ENCODE data around the gene SHQ1. TPM values are rescaled to one million over a fixed set of nuclear protein-coding genes. Genes with fewer than 3 reads are reported as not detected.

The SHQ1 gene
- total RNA-seq, 1 experiment from 2014 or later = 27.6 TPM

GRCh38 chr3:72727172-72727571 is 121.1 kb downstream of the SHQ1 start:
- H4K20me1 ChIP-seq (ENCODE audit: insufficient read depth) = no peaks in the 10 kb centered on the region
- no peaks in the 10 kb centered on the region for H3K9me3 ChIP-seq (ENCODE audit: control insufficient read depth in 1 of 2, insufficient read depth in 1 of 2, low read depth in 1 of 2, low read length in 2 of 2)
- no peak overlapping the region for H2AFZ ChIP-seq (ENCODE audit: low read depth, low read length, poor library complexity, severe bottlenecking)
- H3K4me3 ChIP-seq (replicated peaks in 1 of 2; ENCODE audit: low read depth in 1 of 2, low read length in 2 of 2) = no peak overlapping the region
- no peaks in the 10 kb centered on the region for H3K9me2 ChIP-seq (ENCODE audit: insufficient read depth)
- CTCF ChIA-PET = no interaction called here
- H3K36me3 ChIP-seq (ENCODE audit: control insufficient read depth in 1 of 2, insufficient read depth in 2 of 2, low read length in 2 of 2) = no peaks in the 10 kb centered on the region
- no peak overlapping the region for H3K9ac ChIP-seq (ENCODE audit: low read length)
- no peaks in the 10 kb centered on the region for H3K79me2 ChIP-seq (ENCODE audit: insufficient read depth, low read length)
- BruUV-seq (replicated peaks) = no TSS peak
- RAD21 ChIA-PET (ENCODE audit: low non-redundant PET in 1 of 2, low total read pairs in 2 of 2, uncharacterized antibody in 2 of 2, unreplicated experiment in 2 of 2) = no interaction called here
- no peak overlapping the region for H3K27ac ChIP-seq (ENCODE audit: low read depth, low read length)
- POLR2A ChIA-PET = no interaction called here
- H3K4me1 ChIP-seq (ENCODE audit: control insufficient read depth in 1 of 2, insufficient read depth in 2 of 2, low read length in 2 of 2) = peaks cover 10 to 28% of the 10 kb centered on the region in 2 experiments
- no peak for ATAC-seq
- H3K4me2 ChIP-seq (ENCODE audit: low read length) = no peak overlapping the region
- DNase-seq (ENCODE audit: low read depth, low spot score) = no peak
- intact Hi-C loops (cut with micrococcal nuclease) = no loop called here
- TF ChIP-seq YY1 (IDR thresholded peaks at IDR 0.05; ENCODE audit: extremely low read depth, insufficient replicate concordance, low read depth, low read length) = no peak
- TF ChIP-seq SRF (IDR thresholded peaks at IDR 0.05; ENCODE audit: low read depth) = no peak
- no peak for TF ChIP-seq CBX3 (IDR thresholded peaks at IDR 0.05; ENCODE audit: low read depth)
- TF ChIP-seq ZNF274 (IDR thresholded peaks at IDR 0.05; ENCODE audit: low read depth, low read length) = no peak
- H3K27me3 ChIP-seq (ENCODE audit: insufficient read depth, low read length) = no peaks in the 10 kb centered on the region

- ChIA-PET CTCF (no interaction called here), RAD21 (ENCODE audit: low non-redundant PET in 1 of 2, low total read pairs in 2 of 2, uncharacterized antibody in 2 of 2, unreplicated experiment in 2 of 2) (no interaction called here), POLR2A (no interaction called here)
- Histone ChIP-seq H3K27me3 (ENCODE audit: insufficient read depth, low read length) (no peaks in the 10 kb centered on the region), H2AFZ (ENCODE audit: low read depth, low read length, poor library complexity, severe bottlenecking) (no peak overlapping the region), H3K9ac (ENCODE audit: low read length) (no peak overlapping the region), H3K36me3 (ENCODE audit: control insufficient read depth in 1 of 2, insufficient read depth in 2 of 2, low read length in 2 of 2) (no peaks in the 10 kb centered on the region), H3K27ac (ENCODE audit: low read depth, low read length) (no peak overlapping the region), H3K4me1 (ENCODE audit: control insufficient read depth in 1 of 2, insufficient read depth in 2 of 2, low read length in 2 of 2) (peaks cover 10 to 28% of the 10 kb centered on the region in 2 experiments), H3K4me2 (ENCODE audit: low read length) (no peak overlapping the region), H3K9me2 (ENCODE audit: insufficient read depth) (no peaks in the 10 kb centered on the region), H3K9me3 (ENCODE audit: control insufficient read depth in 1 of 2, insufficient read depth in 1 of 2, low read depth in 1 of 2, low read length in 2 of 2) (no peaks in the 10 kb centered on the region), H3K4me3 (replicated peaks in 1 of 2; ENCODE audit: low read depth in 1 of 2, low read length in 2 of 2) (no peak overlapping the region), H3K79me2 (ENCODE audit: insufficient read depth, low read length) (no peaks in the 10 kb centered on the region), H4K20me1 (ENCODE audit: insufficient read depth) (no peaks in the 10 kb centered on the region)
- ATAC-seq = no peak
- intact Hi-C loops (cut with micrococcal nuclease) = no loop called here
- DNase-seq (ENCODE audit: low read depth, low spot score) = no peak
- TF ChIP-seq ZFX (IDR thresholded peaks at IDR 0.05) = no peak
- no peak for TF ChIP-seq SIN3A (IDR thresholded peaks at IDR 0.05; ENCODE audit: low read depth)
- no peak for TF ChIP-seq YY1 (IDR thresholded peaks at IDR 0.05; ENCODE audit: extremely low read depth, insufficient replicate concordance, low read depth, low read length)
- no peak for TF ChIP-seq EZH2 (IDR thresholded peaks at IDR 0.05)
- no peak for TF ChIP-seq TCF7L2 (IDR thresholded peaks at IDR 0.05; ENCODE audit: borderline replicate concordance, extremely low read depth, insufficient read depth, insufficient read length)
- no peak for TF ChIP-seq POLR2A (IDR thresholded peaks at IDR 0.05; ENCODE audit: borderline replicate concordance, extremely low read depth, insufficient read depth, insufficient read length)
- no peak for TF ChIP-seq ZNF274 (IDR thresholded peaks at IDR 0.05; ENCODE audit: low read depth, low read length)
- TF ChIP-seq RAD21 (IDR thresholded peaks at IDR 0.05; ENCODE audit: low read depth) = no peak
- no peak for TF ChIP-seq SP1 (IDR thresholded peaks at IDR 0.05; ENCODE audit: low read depth)
- no peak for TF ChIP-seq POLR2AphosphoS5 (IDR thresholded peaks at IDR 0.05; ENCODE audit: low read depth, low read length)
- TF ChIP-seq CTCF (IDR thresholded peaks at IDR 0.05 in 2 of 3, conservative IDR thresholded peaks at IDR 0.05 in 1 of 3; ENCODE audit: borderline replicate concordance in 1 of 3, insufficient read depth in 1 of 3, low read depth in 2 of 3, low read length in 2 of 3) = no peak
- TF ChIP-seq, protein P1, sequence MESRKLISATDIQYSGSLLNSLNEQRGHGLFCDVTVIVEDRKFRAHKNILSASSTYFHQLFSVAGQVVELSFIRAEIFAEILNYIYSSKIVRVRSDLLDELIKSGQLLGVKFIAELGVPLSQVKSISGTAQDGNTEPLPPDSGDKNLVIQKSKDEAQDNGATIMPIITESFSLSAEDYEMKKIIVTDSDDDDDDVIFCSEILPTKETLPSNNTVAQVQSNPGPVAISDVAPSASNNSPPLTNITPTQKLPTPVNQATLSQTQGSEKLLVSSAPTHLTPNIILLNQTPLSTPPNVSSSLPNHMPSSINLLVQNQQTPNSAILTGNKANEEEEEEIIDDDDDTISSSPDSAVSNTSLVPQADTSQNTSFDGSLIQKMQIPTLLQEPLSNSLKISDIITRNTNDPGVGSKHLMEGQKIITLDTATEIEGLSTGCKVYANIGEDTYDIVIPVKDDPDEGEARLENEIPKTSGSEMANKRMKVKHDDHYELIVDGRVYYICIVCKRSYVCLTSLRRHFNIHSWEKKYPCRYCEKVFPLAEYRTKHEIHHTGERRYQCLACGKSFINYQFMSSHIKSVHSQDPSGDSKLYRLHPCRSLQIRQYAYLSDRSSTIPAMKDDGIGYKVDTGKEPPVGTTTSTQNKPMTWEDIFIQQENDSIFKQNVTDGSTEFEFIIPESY (IDR thresholded peaks at IDR 0.05; ENCODE audit: extremely low read depth, insufficient replicate concordance, low read length) = no peak
- TF ChIP-seq ELF1 (IDR thresholded peaks at IDR 0.05; ENCODE audit: borderline replicate concordance, low read depth) = no peak
- TF ChIP-seq, protein P2, sequence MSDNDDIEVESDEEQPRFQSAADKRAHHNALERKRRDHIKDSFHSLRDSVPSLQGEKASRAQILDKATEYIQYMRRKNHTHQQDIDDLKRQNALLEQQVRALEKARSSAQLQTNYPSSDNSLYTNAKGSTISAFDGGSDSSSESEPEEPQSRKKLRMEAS (IDR thresholded peaks at IDR 0.05) = no peak
- no peak for TF ChIP-seq CEBPB (IDR thresholded peaks at IDR 0.05; ENCODE audit: low read depth)
- no TSS peak for BruUV-seq (replicated peaks)
Measured at GRCh38 chr3:72725229-72725628, 123.0 kb downstream of the SHQ1 start.

Measured in HCT116 (cell line).